Skeletal muscle cell (primary cell): Measurements from ENCODE around the gene PKLR.

Source experiments
- DNase-seq: peaks from one replicate; pipeline ENCODE4 v3.0.0-alpha.2; 2010; ENCODE audit warnings: low read depth
- H3K4me3 ChIP-seq: 2 replicates; pipeline ENCODE4 v1.5.1; 2011; ENCODE audit warnings: low read depth, mild to moderate bottlenecking, control low read depth, low read length, moderate library complexity

The PKLR gene

DNA sequence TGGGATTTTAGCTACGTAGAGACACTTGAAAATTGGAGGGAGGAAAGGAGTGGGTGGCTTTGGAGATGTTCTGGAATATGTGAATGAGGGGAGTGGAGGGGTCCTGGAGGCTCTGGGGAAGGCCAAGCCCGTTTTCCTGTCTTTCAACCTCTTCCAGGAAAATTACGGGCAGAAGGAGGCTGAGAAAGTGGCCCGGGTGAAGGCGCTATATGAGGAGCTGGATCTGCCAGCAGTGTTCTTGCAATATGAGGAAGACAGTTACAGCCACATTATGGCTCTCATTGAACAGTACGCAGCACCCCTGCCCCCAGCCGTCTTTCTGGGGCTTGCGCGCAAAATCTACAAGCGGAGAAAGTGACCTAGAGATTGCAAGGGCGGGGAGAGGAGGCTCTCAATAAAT, 19.0 kb upstream of the PKLR start:
- no peak for DNase-seq
- peak overlapping the region; percentile 93 for H3K4me3 ChIP-seq

DNA sequence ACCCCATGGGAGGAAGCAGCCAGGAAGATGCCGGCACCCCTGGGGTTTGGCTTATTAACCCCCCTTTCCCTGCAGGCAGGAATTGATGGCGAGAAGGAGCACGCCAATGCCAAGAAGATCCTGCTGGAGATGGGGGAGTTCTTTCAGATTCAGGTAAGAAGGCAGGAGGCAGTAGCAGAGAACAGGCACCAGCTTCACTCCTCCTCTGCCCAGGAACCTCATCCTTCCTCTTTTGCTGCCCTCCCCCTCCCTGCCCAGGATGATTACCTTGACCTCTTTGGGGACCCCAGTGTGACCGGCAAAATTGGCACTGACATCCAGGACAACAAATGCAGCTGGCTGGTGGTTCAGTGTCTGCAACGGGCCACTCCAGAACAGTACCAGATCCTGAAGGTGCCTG, 18.3 kb upstream of the PKLR start:
- no peak overlapping the region for H3K4me3 ChIP-seq
- no peak for DNase-seq

- no peak for DNase-seq
- H3K4me3 ChIP-seq: no peak overlapping the region
Observed at GRCh38 chr1:155318082-155318481, 16.8 kb upstream of the PKLR start.

DNA sequence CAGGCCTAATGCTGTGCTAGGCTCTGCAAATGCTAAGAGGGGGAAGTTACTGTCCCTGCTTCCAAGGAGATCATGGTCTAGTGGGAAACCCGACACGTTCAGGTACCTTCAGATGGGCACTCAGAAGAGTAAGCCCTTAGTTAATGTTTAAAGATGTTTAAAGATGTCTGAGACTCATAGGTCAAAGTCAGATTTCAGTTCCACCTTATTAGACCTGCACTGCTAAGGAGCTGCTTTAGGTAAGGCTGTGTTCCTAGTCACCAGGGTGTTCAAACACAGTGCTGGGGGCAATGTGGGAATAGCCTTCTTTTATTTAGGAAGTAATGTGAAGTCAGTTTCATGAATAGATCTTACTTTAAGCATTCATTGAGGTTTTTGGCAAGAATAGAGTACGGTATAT, 15.7 kb upstream of the PKLR start:
- DNase-seq: no peak
- no peak overlapping the region for H3K4me3 ChIP-seq

GRCh38 chr1:155313261-155313660, 12.0 kb upstream of the PKLR start:
- H3K4me3 ChIP-seq: no peak overlapping the region
- no peak for DNase-seq

- H3K4me3 ChIP-seq: peak overlapping the region; percentile 97
- no peak for DNase-seq
Observed at GRCh38 chr1:155309423-155310021, 8.3 kb upstream of the PKLR start.

GRCh38 chr1:155308493-155309422, 7.5 kb upstream of the PKLR start, which contains the start of gene FDPS:
FDPS (plus strand) TSS chr1:155308866; CDS start chr1:155309790, 924 bp downstream.
- H3K4me3 ChIP-seq: peak within 1 kb of the TSS; percentile 97
- peak; percentile 98 for DNase-seq

GRCh38 chr1:155307247-155307740, 6.1 kb upstream of the PKLR start:
- H3K4me3 ChIP-seq: no peak overlapping the region
- DNase-seq: no peak

- H3K4me3 ChIP-seq: no peak overlapping the region
- no peak for DNase-seq
Observed at GRCh38 chr1:155305881-155306391, 4.7 kb upstream of the PKLR start.

- H3K4me3 ChIP-seq: no peak overlapping the region
- no peak for DNase-seq
Observed at GRCh38 chr1:155304558-155305063, 3.4 kb upstream of the PKLR start.

DNA sequence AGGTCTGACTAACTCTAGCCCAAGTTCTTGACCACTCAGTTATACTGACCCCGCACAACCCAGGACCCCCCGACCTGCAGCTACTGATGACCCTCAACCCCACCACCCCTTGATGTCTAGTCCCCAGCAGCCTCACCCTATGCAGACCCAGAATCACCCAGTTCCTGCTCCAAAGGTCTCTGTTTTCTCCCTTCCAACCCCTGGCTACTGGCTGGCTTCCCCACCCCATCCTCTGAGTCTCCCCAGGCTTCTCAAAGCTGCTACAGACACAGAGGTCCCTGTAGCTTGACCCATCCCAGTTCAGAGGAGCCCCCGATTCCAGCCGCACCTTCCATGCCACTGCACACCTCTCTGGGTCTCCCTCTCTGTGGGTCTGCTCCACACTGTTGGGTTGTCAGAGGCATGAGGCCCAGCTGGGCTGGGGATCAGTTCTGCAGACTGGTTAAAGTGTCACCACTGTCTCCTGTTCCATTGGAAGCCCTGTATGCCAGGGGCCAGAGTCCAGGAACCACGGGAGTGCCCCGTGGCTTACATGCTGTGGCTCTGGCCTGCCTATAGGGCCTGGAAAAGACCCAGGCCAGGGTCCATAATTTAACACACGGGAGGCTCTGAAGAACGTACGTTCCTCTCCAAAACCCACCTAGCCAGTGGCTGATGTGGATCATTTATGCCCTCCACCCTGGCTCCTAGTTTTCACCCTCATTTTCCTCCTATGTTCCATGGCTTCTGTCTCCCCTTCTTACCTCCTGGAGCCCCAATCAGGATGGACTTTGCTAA, 497 bp downstream of the PKLR start:
- H3K4me3 ChIP-seq: no peak overlapping the region
- DNase-seq: no peak

DNA sequence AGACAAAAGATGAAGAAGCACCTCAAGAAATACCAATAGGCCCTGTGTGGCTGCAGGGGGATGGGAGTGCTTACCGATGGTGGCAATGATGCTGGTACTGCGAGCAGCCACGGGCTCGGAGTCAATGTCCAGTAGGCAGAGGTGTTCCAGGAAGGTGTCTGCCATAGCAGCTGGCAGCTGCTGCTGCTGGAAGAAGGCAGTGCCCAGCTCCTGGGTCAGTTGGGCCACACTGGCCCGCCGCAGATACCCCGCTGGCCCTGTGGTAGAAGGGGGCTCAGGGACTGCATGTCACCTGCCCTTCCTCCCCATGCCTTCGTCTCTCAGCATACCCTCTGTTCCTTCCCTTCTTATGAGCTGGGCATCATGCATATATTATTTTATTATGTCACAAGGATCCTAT, 1.2 kb downstream of the PKLR start:
- no peak for DNase-seq
- no peak overlapping the region for H3K4me3 ChIP-seq

DNA sequence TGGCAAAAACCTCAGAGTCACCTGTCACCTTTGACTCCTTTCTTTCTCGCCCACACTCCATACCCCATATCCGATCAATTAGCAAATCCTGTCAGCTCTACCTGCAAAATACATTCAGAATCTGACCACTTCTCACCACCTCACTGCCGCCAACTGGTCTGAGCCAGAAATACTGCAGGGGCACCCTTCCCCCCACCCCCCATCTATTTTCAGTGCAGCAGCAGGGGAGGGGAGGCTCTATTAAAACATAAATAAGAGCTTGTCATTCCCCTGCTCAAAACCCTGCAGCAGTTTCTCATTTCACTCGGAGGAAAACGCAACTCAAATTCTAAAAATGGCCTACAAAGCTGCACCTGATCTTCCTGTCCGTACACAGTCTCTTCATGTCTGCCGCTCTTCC, 3.9 kb downstream of the PKLR start:
- H3K4me3 ChIP-seq: no peak overlapping the region
- DNase-seq: no peak

- DNase-seq: no peak
- H3K4me3 ChIP-seq: no peak overlapping the region
Observed at GRCh38 chr1:155296661-155297060, 4.6 kb downstream of the PKLR start.

- DNase-seq: no peak
- H3K4me3 ChIP-seq: no peak overlapping the region
Observed at GRCh38 chr1:155295942-155296267, 5.3 kb downstream of the PKLR start.

DNA sequence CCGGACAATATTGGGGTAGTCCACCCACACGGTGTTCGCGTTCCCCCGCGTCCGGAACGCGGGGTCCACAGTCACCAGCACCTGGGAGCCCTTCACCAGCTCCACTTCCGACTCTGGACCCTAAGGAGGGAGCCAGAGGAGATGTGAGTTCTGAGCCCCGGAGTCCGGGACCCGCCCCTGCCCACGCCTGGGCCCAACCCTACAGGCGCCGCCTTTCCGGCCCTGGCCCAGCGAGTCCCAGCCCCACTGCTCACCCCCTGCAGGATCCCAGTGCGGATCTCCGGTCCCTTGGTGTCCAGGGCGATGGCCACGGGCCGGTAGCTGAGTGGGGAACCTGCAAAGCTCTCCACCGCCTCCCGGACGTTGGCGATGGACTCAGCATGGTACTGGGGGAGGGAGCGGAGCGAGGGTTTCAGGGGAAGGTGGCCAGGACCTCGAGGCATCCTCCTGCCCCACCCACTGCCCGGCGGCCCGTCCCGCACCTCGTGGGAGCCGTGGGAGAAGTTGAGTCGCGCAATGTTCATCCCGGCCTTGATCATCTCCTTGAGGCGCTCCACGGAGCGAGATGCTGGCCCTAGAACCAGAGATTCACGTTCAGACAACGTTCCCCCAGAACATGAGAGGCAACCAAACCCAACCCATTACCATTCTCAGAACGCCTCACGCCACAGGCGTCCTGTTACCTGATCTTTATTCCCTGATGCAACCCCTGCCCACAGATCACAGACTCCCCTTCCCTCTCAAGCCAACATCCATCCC, 5.9 kb downstream of the PKLR start:
- DNase-seq: no peak
- peak overlapping the region; percentile 5 for H3K4me3 ChIP-seq

DNA sequence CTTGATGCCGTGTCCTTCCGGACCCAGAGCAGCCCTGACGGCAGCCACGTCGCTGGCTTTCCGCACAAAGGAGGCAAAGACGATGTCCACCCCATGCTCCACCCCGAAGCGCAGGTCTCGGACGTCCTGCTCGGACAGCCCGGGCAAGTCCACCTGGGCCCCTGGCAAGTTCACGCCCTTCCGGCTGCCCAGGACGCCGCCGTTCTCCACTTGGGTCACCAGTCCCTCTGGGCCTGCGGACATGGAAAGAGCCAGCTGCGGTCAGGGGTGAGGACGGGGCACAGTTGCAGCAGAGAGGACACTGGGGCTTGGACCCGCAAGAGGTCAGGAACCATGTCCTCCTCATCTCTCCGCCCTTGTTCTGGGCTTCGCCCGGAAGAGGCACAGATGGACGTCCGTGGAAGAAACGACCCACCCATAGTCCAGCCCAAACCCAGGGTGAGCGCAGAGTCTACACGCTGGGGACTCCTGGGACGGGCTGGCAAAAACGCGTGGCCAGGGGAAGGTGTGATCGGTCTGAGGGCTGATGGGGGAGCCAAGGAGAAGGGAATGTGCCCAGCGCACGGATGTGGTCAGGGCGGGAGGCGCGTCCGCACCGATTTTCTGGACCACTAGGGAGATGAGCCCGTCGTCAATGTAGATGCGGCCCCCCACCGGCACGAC, 6.6 kb downstream of the PKLR start:
- peak overlapping the region; percentile 5 for H3K4me3 ChIP-seq
- no peak for DNase-seq

- no peak overlapping the region for H3K4me3 ChIP-seq
- no peak for DNase-seq
Observed at GRCh38 chr1:155293086-155293749, 8.0 kb downstream of the PKLR start.
